Measurements from ENCODE around the gene UQCRC2.

DNA sequence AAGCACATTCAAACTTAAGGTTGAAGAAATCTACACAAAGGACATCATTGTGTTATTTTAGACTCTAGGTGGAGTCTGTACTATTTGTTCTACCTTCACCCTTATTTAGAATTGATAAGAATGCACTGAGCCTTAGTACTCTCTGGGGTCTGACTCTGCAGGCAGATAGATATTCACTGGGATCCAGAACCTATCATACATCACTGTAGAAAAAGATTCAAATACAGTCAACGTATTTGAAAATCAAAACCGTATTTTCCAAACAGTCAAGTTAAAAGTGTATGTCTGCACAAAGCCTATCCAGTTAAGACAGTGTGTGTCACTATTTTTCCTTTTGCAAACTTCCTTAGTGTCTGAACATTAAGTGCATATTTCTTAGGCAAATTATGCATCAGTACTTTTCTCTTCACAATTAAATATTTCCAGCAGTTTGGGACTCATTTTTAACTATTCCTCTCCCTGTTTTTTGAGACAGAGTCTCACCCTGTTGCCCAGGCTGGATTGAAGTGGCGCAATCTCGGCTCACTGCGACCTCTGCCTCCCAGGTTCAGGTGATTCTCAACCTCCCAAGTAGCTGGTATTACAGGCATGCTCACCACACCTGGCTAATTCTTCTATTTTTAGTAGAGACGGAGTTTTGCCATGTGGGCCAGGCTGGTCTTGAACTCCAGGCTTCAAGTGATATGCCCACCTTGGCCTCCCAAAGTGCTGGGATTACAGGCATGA lies 77.1 kb downstream of the UQCRC2 start:
- no peak for TF ChIP-seq POLR2A (IDR thresholded peaks at IDR 0.05)
- TF ChIP-seq, protein P1, sequence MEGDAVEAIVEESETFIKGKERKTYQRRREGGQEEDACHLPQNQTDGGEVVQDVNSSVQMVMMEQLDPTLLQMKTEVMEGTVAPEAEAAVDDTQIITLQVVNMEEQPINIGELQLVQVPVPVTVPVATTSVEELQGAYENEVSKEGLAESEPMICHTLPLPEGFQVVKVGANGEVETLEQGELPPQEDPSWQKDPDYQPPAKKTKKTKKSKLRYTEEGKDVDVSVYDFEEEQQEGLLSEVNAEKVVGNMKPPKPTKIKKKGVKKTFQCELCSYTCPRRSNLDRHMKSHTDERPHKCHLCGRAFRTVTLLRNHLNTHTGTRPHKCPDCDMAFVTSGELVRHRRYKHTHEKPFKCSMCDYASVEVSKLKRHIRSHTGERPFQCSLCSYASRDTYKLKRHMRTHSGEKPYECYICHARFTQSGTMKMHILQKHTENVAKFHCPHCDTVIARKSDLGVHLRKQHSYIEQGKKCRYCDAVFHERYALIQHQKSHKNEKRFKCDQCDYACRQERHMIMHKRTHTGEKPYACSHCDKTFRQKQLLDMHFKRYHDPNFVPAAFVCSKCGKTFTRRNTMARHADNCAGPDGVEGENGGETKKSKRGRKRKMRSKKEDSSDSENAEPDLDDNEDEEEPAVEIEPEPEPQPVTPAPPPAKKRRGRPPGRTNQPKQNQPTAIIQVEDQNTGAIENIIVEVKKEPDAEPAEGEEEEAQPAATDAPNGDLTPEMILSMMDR (IDR thresholded peaks at IDR 0.05): no peak

Measured in testis (tissue), 2 donors.